ENCODE measurements around the gene SORBS1.
A peak's percentile ranks its signal among the peaks of the same experiment; 100 is the strongest.
"Not testable (repeated sequence)": the region's sequence is repeated elsewhere in the genome, so short reads cannot be mapped to it uniquely, and the experiment has no call there.

Gene SORBS1

DNA sequence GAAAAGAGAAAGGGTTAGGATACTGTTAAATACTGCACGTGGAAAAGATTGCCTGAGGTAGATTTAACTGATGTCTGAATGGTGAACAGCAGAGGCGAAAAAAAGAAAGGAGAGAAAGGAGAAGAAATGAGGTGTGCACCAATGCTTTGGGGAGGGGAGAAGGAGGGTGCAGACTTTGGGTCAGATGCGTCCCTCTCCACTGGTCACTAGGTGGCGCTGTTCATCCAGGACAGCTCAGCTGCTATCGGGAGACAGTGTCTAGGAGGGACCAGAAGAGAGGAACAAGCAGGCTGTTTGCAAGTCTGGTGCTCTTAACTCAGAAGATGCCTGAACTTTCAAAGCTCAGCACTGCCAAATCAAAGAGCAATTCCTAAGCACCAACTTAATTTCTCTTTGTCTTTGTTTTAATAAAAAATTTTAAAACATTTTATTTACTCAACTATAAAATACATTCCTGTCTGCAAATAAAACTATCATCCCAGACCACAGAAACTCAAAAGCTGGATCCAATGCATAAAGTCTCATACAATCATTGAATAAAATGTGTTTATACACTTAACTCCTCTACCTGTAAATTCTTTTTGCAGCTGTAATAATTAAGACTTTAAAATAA is 186.5 kb downstream of the SORBS1 start:
- DNase-seq: peak; percentile 4 to 16

DNA sequence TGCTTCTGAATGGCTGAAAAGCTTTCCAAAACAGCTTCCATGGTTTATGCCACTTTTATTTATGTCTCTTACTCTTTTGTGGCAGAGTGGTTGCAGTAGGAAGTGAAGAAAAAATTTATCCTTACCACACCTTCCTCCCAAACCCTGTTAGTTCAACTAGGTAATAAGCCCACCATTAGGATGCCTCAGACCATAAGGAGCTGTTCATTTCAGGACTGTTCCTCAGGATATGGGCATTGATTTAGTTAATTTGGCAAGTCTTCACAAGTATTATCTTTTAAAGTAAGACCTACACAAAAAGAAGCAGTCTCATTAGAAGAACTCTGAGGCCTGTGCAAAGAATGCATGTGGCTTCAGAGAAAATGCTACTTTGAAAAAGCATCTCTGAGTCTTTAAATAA is 187.5 kb downstream of the SORBS1 start:
- DNase-seq: no peak

DNA sequence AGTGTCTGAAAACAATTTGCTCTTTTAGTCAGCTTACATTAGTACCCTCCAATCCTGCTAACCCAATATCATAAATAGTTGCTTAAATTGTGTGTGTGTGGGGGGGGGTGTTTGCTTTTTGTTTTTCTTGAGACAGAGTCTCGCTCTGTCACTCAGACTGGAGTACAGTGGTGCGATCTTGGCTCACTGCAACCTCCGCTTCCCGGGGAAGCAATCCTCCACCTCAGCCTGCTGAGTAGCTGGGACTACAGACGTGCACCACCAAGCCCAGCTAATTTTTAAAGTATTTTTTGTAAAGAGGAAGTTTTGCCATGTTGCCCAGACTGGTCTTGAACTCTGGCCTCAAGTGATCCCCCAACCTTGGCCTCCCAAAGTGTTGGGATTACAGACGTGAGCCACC is 196.8 kb downstream of the SORBS1 start:
- DNase-seq: no peak

DNA sequence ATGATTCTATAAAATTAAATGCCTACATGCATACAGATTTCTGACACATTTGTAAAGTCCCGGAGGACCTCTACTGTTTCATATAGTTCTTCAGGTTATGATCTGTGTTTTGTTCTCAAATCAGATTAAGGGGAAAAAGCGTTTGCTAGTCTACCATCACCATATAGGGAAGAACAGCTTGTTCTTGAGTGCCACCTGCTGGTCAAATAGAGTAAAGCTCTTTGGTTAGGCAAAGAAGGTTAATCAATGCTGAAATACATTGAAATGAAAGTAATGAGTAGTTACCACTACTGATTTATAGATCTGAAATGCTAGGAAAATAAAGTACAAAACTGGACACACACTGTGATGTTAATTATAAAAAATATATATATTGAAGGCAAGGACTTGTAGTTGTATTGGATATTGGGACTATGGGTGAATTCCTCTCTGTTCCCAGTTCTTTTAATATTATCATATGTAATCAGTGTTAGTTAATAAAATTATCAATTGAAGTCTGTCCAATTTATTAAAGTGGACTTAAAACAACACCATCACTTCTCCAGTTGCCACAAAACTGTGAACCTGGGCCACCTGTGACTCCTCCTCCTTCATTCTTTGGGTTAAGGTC is 197.8 kb downstream of the SORBS1 start:
- peak in 1 of 2 donors; percentile 21 for DNase-seq

DNA sequence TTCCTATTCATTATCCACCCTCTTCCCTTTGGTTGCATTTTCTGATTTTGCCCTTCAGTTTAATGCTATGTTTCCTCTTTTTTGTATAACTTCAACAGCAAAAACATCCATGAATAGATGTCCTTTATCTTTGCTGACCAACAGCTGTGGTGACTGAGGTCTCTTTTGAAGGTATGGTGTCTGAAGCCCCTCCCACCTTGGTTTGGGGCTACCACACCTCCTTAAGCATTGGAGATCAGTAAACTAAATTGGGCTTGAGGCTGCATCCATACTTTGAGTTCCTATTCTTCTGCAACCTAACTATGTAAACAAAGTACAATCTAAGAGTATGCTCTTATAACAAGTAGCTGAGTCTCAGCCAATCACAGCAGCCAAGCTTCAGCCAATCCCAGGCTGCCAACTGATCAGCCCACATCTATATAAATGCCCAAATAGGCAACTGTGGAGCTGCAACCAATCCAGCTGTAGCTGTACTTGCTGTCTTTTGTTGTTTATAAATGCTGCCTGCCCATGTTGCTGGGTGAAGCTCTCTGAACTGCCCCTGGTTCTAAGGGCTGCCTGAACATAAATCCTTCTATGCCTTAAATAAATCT is 201.0 kb downstream of the SORBS1 start:
- DNase-seq: no peak

DNA sequence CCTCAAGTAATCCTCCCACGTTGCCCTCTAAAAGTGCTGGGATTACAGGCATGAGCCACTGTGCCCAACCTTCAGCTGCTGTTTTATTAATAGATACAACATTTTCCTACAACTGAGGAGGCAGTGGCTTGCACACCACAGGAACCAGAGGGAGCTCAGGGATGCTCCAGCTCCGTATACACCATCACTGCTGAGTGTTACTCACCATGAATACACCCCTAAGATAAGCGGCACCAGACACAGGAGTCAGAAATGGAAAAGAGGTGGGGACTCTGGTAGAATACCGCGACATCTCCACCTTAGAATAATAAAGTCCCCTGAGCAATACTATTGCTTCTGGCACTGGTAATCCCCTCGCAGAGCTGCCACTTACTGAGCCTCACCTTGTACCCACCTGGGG is 201.7 kb downstream of the SORBS1 start:
- DNase-seq: no peak

DNA sequence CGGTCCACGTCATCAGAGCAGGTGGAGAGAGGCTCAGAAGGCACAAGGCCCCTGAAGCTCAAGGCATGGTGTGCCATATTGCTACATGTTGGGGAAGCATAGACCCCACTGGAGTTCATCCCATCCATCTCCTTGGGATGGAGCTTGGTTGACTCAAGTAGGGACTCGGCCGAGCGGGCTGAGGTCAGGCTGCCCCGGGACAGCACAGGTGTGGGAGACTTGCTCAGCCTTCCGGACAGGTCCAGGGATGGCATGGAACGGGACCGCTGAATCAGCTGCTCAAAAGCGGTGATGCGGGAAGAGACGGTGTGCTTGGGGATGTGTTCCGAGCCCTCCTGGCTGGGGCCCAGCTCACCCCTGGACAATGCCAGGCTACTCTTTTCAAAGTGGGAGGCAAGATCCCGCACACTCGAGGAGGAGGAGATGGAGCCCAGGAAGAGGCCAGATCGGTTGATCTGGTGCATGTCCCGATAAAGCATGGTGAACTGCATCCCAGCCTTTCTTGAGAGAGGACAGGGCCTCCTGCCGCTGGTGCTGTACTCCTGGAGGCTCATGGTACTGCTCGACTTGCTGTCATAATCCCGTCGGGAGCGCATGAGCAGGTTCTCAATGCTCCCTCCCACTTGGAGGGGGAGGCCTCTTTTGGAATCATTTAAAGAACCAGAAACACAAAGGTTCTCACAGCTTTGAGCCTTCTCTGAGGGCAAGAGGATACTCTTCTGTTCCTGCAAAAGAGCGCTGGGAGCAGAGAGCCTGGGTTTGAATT is 204.8 kb downstream of the SORBS1 start:
- no peak for DNase-seq

DNA sequence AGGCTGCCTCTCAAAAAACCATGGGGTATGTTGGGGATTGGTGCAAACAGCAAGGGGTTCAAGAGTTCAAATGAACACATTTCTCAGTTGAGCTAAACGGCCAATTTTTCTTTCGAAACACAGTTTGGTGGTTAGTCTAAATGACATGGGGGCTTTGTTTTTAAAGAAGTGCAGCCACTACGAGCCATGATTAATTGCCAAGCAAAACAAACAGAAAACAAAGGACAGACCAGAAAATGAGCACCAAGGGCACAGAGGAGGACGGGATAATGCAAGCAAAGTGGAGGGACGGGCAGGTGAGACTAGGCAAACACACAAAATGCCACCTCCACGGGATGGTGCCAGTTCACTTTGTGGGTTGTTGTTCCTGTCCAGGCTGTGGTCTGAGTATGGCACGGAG is 205.9 kb downstream of the SORBS1 start:
- DNase-seq: no peak

DNA sequence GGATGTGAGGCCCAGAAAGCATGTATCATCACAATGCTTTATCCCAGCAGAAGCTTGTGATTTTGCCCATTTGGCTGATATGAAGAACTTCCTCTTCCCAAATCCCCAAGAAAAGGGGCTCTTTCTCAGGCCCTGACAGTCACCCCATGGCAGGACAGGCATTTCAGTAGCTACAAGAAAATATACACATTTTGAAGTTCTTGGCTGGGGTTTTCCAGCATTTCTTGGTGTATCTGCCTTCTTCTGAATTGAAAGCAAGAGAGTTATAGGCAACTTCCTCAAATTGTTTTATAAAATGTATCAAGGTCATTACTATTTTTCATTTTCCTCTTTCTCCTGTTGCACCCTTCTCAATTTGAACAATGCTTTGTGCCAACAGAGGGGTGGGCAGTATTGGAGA is 207.1 kb downstream of the SORBS1 start:
- no peak for DNase-seq

DNA sequence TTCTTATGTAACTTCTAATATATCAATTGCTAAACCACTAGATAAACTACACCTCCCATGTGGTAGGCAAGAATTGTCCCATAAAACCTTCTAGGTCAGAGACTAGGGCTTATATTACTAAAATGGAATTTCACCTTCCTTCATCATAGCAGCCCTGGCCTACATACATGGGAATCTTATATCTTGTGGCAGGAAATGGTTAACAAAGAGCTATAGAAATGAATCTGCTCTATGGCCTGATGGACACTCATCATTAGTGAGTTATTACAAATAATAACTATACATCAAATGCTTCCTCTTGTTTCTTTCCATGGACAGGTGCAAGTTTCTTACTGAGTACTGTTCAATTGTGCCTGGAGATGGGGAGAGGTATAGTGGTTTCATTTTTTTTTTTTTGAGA is 208.0 kb downstream of the SORBS1 start:
- no peak for DNase-seq

DNA sequence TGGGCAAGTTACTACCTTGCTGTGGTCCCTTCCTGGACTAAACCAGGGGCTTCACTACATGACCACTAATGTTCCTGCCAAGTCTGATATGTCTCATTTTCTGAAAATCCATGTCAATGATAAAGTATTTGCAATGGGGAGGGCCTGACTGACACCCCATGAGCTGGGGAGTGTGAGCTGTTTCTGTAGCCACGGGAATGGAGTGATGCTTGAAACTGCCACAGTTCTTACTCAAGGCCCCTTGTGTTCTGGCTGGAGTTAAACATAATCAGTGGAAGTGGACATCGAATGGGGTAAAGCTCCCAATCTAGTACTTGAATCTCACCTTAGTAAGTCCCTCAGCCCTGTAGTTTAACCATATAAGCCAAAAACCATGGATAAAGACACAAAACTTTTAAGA is 208.5 kb downstream of the SORBS1 start:
- DNase-seq: no peak

DNA sequence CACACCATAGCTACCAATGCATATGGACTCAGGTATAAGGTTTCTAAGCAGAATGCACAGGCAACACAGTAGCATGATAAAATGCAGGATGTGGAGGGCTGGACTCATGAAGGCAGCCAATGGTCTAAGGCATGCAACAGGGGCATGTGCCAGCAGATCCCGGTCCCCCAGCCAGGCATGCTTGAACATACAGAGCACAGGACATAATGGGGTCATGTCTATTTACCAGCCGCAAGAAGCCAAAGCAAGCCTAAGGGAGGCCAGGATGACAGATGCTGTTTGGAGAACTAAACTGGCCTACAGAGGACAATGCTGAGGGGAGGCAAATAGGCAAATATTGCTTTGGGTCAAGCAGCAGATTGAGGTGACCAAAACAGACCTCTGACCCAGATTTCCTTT is 210.3 kb downstream of the SORBS1 start:
- no peak for DNase-seq

DNA sequence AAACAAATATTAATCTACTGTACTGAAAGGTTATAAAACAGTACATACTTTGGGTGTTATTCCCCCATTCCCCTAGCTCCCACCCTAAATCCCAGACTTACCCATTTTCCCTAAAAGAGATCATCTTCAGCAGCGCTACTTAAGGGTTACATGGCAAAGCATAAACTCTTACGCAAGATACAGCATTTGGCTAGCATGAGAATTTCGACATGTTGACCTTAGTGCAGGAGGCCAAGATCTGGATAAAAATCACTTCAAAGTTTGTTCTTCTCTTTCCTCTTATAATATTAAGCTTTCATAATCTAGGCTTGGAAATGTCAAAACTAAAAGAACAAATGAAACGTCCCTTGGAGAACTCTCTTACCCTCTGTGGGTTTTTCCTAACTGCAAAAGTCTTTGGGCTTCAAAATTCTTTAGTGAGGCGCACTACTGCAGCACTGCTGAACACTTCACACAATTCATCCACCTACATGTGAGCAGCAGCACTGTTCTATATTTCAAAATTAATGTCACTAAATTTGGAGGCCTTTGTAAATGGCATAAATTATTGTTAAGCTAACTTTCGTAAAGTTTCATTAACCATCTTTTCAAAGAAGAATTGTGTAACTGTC is 210.8 kb downstream of the SORBS1 start:
- DNase-seq: no peak

DNA sequence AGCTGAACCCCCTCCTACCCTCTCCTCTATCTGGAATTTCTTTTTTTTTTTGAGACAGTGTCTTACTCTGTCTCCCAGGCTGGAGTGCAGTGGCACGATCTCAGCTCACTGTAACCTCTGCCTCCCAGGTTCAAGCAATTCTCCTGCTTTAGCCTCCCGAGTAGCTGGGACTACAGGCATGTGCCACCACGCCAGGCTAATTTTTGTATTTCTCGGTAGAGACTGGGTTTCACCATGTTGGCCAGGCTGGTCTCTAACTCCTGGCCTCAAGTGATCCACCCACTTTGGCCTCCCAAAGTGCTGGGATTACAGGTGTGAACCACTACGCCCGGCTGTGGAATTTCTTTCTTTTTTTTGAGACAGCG is 213.8 kb downstream of the SORBS1 start:
- not testable (repeated sequence) for DNase-seq

DNA sequence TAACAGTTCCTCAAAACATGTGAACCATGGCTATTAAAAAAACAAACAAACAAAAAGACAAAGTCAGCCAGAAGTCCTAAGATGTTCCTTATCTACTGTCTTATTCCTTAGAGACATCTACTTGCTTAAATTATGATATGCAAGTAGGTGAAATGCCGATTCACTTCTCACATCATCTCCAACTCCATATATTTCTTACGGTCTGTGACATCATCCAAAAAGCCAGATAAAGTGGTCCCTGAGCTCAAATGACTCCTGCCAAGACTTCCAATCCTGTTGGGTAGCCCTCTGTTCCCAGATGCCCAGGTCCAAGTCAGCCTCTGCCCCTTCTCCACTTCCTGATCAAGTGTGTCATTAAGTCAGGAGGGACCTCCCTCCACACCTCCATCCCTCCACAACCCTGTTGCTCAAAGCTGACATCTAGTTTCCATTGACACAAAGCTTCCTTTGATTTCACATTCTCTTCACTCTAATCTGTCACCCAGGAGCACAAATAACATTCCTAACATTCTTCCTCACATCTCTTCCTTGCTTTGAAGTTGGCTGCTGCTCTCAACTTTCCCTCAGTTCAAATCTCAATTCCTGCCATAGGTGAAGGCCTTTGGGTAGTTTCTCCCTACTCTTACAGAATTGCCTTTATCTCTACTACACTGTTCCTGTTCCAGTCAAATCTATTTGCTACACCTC is 214.3 kb downstream of the SORBS1 start:
- no peak for DNase-seq

DNA sequence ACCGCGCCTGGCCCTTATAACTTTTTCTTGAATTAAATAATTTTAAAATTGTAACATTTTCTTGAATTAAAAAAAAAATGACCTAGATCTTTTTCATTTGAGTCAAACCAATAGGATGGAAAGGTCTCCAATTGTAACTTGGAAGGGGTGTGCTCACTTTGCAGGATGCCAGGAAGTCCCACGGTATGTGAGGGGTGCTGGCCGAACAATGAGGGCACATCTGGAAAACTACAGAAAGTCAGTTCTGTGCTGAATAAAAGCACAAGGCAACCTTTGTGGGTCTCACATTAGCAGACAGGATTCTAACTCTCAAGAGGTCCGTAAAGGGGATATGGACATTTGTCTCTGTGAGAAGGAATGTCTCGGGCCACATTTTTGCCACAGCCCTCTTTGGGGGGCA is 217.6 kb downstream of the SORBS1 start:
- DNase-seq: no peak

DNA sequence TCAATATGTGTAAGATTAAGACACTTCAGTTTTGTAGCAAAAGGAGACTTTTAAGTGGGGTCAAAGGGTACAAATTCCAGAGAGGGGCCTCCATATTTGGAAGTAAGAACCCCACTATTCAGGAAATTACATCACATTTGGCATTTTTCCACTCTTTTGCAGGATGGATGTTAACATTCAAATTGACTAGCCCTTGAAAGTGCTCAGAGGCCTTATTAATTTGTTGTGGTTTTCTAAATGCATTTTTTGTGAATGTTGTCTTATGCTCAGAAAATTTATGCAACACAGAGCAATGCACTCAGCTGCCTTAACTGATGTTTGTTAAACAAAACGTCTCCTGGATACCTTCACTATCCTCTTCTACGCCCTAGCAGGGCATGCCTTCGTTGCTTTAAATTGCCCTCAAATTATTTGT is 219.4 kb downstream of the SORBS1 start:
- DNase-seq: no peak

DNA sequence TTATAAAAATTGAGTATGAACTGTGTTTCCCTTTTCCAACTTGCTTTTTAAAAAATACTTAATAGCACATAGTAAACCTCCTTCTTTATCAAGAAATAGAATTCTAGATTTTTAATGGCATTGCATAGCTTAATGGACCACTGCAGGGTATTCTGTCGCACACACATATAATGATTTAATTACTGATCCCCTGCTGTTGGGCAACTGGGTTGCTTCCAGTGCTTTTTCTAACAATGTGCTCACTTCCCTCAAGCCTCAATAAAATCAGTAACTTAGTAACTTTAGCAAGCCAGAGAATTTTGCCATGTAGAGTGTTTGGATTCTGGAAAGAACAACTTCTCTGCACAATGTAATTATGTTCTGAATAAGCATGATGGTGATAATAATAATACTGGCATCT is 221.3 kb downstream of the SORBS1 start:
- DNase-seq: no peak

DNA sequence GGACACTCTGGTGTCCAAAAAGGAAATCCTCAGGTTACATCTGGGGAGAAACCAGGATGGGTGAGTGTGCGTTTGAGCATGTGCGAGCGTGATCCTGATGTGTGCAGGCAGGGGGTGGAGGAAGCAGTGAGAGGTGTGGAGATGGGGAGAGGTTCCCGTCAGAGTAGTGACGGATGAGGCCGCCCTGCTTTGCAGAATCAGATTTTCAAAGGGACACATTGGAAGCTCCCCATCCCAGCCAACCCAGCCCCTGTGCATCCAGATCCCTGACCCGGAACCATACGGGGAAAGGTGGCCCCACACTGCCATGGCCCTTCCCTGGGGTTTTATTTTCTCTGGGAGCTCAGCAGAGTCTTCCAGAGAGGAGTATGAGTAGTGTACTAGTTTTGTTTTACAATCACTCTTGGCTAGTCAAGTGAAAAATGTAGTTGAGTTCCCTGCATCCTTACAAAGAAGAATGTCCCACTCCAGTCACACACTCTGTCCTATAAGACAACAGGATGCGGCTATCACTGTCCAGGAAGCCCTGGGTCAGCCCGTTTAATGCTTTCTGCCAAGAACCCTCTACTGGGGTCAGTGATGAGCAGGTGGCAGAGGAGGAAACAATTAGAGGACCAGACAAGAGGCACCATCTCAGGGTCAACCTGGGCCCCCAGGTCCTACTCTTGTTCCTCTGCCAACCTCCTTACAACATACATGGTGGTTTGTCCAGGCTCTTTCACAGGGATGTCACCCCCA is 223.6 kb downstream of the SORBS1 start:
- DNase-seq: no peak

DNA sequence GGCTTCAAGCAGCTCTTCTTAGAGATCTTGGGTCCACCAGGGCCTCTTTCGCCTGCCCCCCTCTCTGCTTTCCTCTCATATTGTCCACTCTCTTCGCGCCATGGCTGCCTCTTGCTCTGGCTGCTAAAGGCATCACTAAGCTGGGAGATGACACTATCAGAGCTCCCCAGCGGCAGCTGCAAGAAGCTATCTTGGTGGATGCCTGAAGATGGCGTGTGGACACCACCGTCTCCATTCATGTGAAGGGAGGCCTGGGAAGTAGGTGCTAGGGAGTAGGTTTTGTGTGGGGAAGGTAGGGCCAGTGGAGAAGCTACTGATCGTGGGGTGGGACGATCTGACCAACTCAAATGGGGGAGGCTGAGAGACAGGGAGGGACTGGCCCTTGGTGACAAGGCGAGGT is 224.5 kb downstream of the SORBS1 start:
- no peak for DNase-seq

DNA sequence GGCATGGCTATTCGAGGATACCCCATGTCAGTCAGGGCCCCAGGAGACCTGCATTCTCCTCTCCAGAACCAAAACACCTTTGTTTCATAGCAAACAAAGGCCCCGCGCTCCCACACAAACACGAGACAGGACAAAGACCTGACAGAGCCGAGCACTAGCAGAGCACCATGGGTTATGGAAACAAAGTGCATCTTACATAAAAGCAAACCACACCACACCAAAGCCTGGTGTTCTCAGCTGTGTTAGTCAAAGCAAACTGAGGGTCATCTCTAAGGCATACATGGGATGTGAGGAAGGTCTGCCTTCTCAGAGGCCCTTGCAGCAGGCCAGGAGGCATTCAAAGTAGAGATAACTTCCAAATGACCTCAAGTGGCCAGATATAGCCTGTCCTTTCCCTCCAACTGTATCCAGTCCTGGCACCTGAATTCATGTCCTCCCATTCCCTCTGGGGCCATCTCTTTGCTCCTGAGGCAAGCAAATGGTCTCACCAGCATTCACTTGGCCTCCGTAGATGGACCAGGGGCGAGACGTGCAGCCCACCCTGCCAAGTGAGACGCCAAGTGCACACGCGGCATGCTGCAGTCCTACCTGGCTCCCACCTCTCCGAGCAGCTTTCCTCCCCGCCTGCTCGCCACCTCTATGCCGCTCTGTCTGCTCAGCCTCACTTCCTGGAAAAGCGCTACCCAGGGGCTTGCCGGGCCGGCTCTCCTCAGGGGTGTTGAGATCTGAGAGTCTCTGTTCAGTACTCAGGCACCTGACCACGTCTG is 225.1 kb downstream of the SORBS1 start:
- no peak for DNase-seq

DNA sequence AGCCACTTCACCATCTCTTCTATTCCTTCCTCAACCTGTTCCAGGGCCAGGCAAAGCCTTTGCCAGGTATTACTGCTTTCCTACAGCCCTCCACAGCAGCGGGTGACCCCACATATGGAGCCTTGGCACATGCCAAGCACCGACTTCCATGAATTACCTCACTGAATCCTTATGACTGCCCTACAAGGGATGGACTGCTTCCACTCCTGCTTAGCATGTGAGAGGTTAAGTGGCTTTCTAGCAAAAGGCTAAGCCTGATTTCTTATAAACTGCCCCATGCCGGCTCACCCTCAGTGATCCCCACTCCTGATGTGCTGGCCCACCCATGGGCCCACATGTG is 226.4 kb downstream of the SORBS1 start:
- DNase-seq: no peak
